HPDE6-E6E7 (cell line): ENCODE data around the gene CRYGN.

Experiments
- DNase-seq: peaks from one replicate; pipeline ENCODE4 v3.0.0; 2011; ENCODE audit warnings: missing footprints; ENCODE audit errors: extremely low spot score

The CRYGN gene

GRCh38 chr7:151426904-151427704 lies 12.8 kb downstream of the CRYGN start:
- no peak for DNase-seq

GRCh38 chr7:151426441-151426903 lies 13.5 kb downstream of the CRYGN start:
- DNase-seq: no peak

- no peak for DNase-seq
Measured at GRCh38 chr7:151425670-151426440, 14.1 kb downstream of the CRYGN start.

GRCh38 chr7:151424799-151425198 lies 15.1 kb downstream of the CRYGN start:
- DNase-seq: no peak

GRCh38 chr7:151423936-151424335 lies 16.0 kb downstream of the CRYGN start:
- no peak for DNase-seq

GRCh38 chr7:151423226-151423625 lies 16.7 kb downstream of the CRYGN start:
- no peak for DNase-seq

- no peak for DNase-seq
Measured at GRCh38 chr7:151422212-151422611, 17.7 kb downstream of the CRYGN start.

- no peak for DNase-seq
Measured at GRCh38 chr7:151420144-151420543, 19.8 kb downstream of the CRYGN start.

GRCh38 chr7:151416941-151417315 lies 23.0 kb downstream of the CRYGN start:
- DNase-seq: no peak

- no peak for DNase-seq
Measured at GRCh38 chr7:151416112-151416940, 23.6 kb downstream of the CRYGN start.

GRCh38 chr7:151415375-151416105 lies 24.4 kb downstream of the CRYGN start:
- DNase-seq: no peak

- no peak for DNase-seq
Measured at GRCh38 chr7:151413241-151413640, 26.7 kb downstream of the CRYGN start.

- no peak for DNase-seq
Measured at GRCh38 chr7:151412318-151412717, 27.6 kb downstream of the CRYGN start.

GRCh38 chr7:151411551-151411950 lies 28.4 kb downstream of the CRYGN start:
- no peak for DNase-seq

- no peak for DNase-seq
Measured at GRCh38 chr7:151410405-151411390, 29.2 kb downstream of the CRYGN start.

- DNase-seq: no peak
Measured at GRCh38 chr7:151409667-151410404, 30.1 kb downstream of the CRYGN start, which contains the start of gene WDR86. Gene WDR86 (minus strand): TSS chr7:151410038. CDS start chr7:151409589, 449 bp downstream.

GRCh38 chr7:151408839-151409666 lies 30.9 kb downstream of the CRYGN start:
- no peak for DNase-seq

- DNase-seq: no peak
Measured at GRCh38 chr7:151408498-151408838, 31.5 kb downstream of the CRYGN start.
